Bone marrow (tissue), 2 donors: ENCODE data around the gene KCNMB2.
"Not testable (repeated sequence)": the region's sequence is repeated elsewhere in the genome, so short reads cannot be mapped to it uniquely, and the experiment has no call there.

Experiments used
- DNase-seq, 2 donors: peaks; one replicate each; lab custom pipeline; 2025; lab: John Stamatoyannopoulos, UW

KCNMB2 gene

GRCh38 chr3:178859900-178860436 lies 323.7 kb downstream of the KCNMB2 start:
- not testable (repeated sequence) for DNase-seq

GRCh38 chr3:178868681-178869080 lies 332.4 kb downstream of the KCNMB2 start:
- no peak for DNase-seq

- DNase-seq, result no peak
Observed at GRCh38 chr3:178870085-178870484, 333.8 kb downstream of the KCNMB2 start.

GRCh38 chr3:178875157-178875556 lies 338.9 kb downstream of the KCNMB2 start:
- DNase-seq, result no peak

- DNase-seq, result no peak
Observed at GRCh38 chr3:178875836-178876235, 339.6 kb downstream of the KCNMB2 start.

- no peak for DNase-seq
Observed at GRCh38 chr3:178880274-178880673, 344.0 kb downstream of the KCNMB2 start.
